Measurements from ENCODE around the gene AEBP2. TPM values are rescaled to one million over a fixed set of nuclear protein-coding genes. Genes with fewer than 3 reads are reported as not detected.

AEBP2 gene
- total and polyA plus RNA-seq, 2 of the 8 experiments (the other 6 are each of a cell fraction or from before 2014, with no cell fraction given): 13.6 to 61.4 TPM

GRCh38 chr12:19547271-19547671 is 108.0 kb downstream of the AEBP2 start (continued):
- TF ChIP-seq ZNF274 (IDR thresholded peaks at IDR 0.05; ENCODE audit: borderline replicate concordance, extremely low read depth, low read length) (no peak), ATF3 (IDR thresholded peaks at IDR 0.05; ENCODE audit: insufficient read depth, low read depth, low read length) (no peak), NANOG (IDR thresholded peaks at IDR 0.05; ENCODE audit: insufficient read depth, low read depth, low read length, poor library complexity, severe bottlenecking) (no peak), CEBPB (IDR thresholded peaks at IDR 0.05; ENCODE audit: low read depth, low read length) (no peak)

Measured in H1 (cell line).